T-helper 1 cell treated with Interleukin-12 subunit alpha and Interleukin-12 subunit beta and Interleukin-4 antibody, amounts not matched to agents 30 μg/mL and 1 μg/mL, for 36 hours (primary cell): ENCODE results near the gene GATA2.
A peak's percentile ranks its signal among the peaks of the same experiment; 100 is the strongest.

Experiments used
- H3K27ac Mint-ChIP-seq: one replicate; pipeline ENCODE4 v1.8.0; 2021; ENCODE audit warnings: mild to moderate bottlenecking, mixed read lengths
- H3K27me3 Mint-ChIP-seq: one replicate; pipeline ENCODE4 v1.8.0; 2021; ENCODE audit warnings: low read depth, mixed read lengths
- H3K36me3 Mint-ChIP-seq: one replicate; pipeline ENCODE4 v1.8.0; 2021; ENCODE audit warnings: low read depth, mixed read lengths
- H3K4me1 Mint-ChIP-seq: one replicate; pipeline ENCODE4 v1.8.0; 2021; ENCODE audit warnings: low read depth, mixed read lengths
- H3K4me3 Mint-ChIP-seq: one replicate; pipeline ENCODE4 v1.8.0; 2021; ENCODE audit warnings: mild to moderate bottlenecking, moderate library complexity, mixed read lengths
- H3K9me3 Mint-ChIP-seq: one replicate; pipeline ENCODE4 v1.8.0; 2021; ENCODE audit warnings: mixed read lengths

Gene GATA2

DNA sequence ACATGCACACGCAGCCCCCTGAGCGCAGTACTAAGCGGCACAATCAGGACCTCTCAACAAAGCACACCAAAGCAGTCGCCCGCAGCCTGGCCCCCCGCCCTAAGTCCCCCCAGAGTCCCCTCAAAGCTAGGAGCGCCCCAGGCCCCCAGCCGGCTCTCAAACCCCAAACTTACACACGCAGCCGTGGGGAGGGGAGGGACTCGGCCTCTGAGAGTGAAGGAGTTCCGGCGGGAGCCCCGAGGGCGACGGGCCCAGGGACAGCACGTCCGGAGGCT is 5.5 kb downstream of the GATA2 start:
- Mint-ChIP-seq H3K4me1 (peaks cover 19% of the 10 kb centered on the region), H3K27me3 (peaks cover 88% of the 10 kb centered on the region), H3K27ac (peak overlapping the region; percentile 49), H3K4me3 (peak overlapping the region; percentile 82), H3K9me3 (no peaks in the 10 kb centered on the region), H3K36me3 (peaks cover 1% of the 10 kb centered on the region)

DNA sequence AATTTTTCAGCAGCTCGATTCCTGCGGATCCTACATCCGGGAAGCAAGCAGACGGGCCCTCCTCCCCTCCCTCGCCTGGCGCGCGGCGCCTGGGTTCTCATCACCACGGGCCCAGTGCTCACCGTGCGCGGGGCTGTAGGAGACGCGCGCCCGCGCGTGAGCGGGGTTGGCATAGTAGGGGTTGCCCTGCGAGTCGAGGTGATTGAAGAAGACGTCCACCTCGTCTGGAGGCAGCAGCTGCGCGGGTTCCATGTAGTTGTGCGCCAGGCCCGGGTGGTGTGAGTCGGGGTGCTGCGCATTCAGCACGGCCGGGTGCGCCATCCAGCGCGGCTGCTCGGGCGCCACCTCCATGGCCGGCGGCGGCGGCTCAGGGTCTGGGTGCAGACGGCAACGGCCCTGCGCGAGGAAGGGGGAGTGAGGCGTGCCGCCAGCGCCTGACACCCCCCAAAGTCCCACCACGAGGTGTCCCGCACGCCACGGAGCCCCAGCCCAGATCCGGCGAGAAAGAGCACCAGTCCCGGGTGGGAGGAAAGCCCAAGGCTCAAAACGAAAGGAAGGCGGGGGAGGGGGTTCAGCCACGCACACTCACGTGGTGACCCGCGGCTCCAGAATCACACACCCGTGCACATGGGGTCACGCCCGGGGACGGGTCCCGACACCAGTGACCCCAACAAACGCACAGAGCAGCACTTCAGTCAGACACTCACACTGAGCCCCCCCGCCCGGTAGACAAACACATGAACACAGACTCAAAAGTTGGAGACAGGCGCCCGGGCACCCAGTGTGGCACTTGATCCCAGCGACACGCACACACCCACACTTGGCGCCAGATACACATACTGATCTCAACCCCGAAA is 6.1 kb downstream of the GATA2 start:
- Mint-ChIP-seq H3K27me3 (peaks cover 89% of the 10 kb centered on the region), H3K27ac (peak overlapping the region; percentile 49), H3K36me3 (peaks cover 1% of the 10 kb centered on the region), H3K4me1 (peaks cover 16% of the 10 kb centered on the region), H3K9me3 (no peaks in the 10 kb centered on the region), H3K4me3 (peak overlapping the region; percentile 82)

DNA sequence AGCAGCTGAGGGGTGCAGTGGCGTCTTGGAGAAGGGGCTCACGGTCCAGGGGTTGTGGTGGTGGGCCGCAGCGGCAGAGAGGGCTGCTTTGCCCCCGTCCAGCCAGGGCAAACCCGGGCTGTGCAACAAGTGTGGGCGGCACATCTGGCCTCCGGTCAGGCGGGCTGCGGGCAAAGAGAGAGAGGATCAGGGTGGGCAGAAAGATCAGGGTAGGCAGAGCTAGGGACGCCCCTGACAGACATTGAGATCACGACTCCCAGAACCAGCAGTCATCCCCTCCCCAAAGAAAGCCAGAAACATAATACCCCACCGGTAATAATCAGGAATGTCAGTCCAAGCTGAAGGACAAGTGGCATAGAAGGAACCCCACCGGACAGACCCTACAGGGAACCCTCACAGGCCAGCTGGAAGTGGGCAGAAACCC is 6.8 kb downstream of the GATA2 start:
- Mint-ChIP-seq H3K27ac (no peak overlapping the region), H3K36me3 (peaks cover 1% of the 10 kb centered on the region), H3K4me3 (peak overlapping the region; percentile 82), H3K4me1 (peaks cover 15% of the 10 kb centered on the region), H3K27me3 (peaks cover 84% of the 10 kb centered on the region), H3K9me3 (no peaks in the 10 kb centered on the region)

DNA sequence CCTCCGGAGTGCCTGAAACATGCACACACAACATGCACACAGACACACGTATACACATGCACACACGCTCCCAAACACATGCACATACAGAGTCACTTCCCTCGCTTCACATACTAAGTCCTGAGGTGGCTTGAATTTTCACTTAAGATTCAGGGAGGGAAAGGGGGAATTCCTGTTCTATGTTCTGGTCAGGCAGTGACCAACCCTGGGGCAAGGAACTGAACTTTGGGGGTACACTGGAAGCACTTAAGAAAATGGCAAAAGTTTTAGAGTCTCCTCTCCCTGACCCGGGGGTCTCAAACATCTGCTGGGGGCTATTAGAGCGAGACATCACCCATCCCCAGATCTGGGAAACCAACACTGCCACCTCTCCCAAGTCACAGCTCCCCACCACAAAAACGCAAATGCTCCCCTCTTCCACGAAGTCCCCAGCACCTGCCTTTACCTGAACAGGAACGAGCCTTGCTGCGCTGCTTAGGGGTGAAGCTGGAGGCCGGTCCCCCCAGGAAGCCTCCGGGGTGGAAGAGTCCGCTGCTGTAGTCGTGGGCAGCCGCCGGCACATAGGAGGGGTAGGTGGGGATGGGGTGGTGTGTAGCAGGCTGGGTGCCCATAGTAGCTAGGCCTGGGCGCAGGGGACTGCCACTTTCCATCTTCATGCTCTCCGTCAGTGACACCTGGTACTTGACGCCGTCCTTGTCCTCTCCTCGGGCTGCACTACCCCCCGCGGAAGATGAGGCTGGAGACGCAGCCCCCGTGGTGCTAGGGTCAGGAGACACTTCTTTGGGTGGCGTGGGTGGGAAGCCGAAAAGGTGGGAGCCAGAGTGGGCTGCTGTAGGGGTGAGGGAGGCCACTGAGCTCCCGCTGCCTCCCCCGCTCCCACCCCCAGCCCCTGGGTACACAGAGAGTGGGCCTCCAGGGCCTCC is 7.5 kb downstream of the GATA2 start:
- peaks cover 15% of the 10 kb centered on the region for H3K4me1 Mint-ChIP-seq
- no peak overlapping the region for H3K4me3 Mint-ChIP-seq
- peaks cover 77% of the 10 kb centered on the region for H3K27me3 Mint-ChIP-seq
- H3K9me3 Mint-ChIP-seq = no peaks in the 10 kb centered on the region
- H3K36me3 Mint-ChIP-seq = peaks cover 1% of the 10 kb centered on the region
- H3K27ac Mint-ChIP-seq = no peak overlapping the region

DNA sequence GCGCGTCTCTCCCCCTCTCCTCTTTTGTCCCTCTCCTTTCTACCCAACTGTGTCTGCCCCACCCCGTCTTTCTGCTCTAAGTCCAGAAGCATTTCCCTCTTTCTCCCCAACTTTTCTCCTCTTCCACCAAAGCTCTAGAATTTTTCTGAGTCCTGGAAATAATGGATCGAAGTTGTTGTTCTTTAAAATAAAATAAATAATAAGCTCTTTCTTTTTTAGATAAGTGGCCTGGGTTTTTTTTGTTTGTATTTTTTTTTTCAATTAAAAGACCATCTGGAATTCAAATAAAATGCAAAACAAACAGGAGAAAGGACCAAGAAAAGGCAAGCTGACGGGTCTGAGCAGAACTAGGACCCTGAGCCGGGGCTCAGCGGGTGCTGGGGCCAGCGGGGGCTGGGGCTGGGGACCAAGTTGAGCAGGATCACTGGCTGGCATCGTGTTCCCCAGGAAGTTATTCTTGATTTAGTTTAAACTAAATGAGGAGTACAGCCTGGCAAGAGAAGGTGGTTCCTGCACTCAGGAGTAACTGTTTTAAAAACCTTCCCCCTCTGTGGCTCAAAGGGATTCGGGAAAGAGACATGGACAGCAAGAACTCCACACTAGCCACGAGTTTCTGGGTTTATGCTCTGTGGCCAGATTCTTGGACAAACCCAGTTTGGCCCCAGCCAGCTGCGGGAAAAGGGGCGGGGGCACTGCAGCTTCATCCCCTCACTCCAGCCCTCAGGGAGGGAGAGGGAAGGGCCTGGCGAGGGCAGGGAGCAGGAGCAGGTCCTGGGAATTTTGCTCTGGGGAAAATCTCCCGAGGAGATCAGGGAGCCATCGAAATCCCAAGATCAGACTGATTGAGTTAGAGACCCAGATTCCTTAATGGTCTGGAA is 8.4 kb downstream of the GATA2 start:
- Mint-ChIP-seq H3K4me1 (peaks cover 15% of the 10 kb centered on the region), H3K27me3 (peaks cover 71% of the 10 kb centered on the region), H3K9me3 (no peaks in the 10 kb centered on the region), H3K27ac (no peak overlapping the region), H3K36me3 (peaks cover 1% of the 10 kb centered on the region), H3K4me3 (no peak overlapping the region)

DNA sequence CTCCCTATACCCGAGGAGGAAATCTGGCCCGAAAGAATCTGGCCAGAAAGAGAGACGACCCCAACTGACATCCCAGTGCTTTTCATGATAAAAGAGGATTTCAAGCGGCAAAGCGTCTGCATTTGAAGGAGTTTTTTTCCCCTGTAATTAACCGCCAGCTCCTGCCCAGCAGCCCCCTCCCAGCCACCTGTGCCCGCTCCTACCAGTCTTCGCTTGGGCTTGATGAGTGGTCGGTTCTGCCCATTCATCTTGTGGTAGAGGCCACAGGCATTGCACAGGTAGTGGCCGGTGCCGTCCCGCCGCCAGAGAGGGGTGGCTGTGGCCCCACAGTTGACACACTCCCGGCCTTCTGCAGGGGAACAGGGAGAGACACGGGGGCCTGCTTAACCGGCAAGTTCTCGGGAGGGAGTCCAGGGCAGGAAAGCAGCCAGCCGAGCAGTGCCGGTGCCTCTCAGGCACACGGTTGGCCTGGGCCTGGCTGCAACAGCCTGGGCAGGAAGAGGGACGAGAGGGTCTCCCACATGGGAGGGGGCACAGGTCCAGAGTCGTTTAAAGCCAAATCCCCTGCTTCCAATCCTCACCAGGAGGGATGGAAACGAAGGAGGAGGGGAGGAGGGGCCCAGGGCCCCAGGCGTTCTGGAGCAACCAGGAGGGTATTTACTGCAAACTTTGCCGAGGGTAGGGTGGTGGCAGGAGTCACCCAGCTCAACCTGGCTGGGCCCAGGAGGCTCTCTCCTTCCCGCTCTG is 9.2 kb downstream of the GATA2 start:
- Mint-ChIP-seq H3K4me1 (peaks cover 15% of the 10 kb centered on the region), H3K4me3 (no peak overlapping the region), H3K36me3 (peaks cover 1% of the 10 kb centered on the region), H3K27ac (no peak overlapping the region), H3K27me3 (peaks cover 72% of the 10 kb centered on the region), H3K9me3 (no peaks in the 10 kb centered on the region)

DNA sequence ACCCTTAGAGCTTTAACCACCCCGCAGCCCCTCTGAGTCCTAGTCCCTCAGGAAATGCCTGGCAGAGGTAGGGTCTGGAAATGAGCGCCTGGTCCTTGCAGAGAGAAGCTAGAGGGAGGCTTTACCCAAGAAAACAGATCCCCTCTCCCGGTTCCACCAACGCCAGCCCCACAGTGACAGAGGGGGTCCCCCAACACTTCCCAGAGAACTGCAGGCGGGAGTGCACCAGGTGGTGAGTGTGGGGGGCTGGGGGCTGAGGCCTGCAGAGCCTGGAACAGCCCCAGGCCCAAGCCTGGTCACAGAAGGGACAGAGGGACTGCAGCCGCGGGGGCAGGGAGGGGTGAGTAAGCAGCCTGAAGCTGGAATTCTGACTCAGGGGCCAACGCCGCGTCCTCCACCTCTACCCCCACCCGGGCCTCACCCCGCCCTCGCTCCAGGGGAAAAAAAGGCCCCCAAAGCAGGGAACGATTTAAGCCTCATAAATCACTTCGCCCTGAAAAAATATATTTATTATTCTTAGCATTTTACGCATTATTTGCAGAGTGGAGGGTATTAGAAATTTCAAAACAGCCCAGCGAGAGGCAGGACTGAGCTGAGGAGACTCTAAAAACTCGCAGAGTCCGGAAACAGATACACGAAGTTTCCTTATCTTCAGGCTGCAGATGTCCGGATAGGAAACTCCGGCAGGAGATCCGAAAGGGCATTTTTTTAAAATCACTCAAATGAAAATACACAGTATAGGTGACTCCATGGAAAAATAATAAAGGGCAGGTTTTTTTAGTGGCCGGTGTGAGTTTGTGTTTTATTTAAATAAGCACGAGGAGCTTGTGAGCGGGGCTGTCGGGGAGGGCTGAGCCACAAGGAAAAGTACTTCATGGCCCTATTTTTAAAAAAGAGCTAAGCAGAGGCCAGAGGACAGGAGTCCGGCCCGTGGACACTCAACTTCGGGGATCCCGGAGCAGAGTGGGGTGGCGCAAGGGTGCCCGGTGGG is 10.0 kb downstream of the GATA2 start:
- Mint-ChIP-seq H3K4me1 (peaks cover 13% of the 10 kb centered on the region), H3K4me3 (peak overlapping the region; percentile 7), H3K27ac (peak overlapping the region; percentile 5), H3K9me3 (no peaks in the 10 kb centered on the region), H3K27me3 (peaks cover 71% of the 10 kb centered on the region), H3K36me3 (peaks cover 1% of the 10 kb centered on the region)

DNA sequence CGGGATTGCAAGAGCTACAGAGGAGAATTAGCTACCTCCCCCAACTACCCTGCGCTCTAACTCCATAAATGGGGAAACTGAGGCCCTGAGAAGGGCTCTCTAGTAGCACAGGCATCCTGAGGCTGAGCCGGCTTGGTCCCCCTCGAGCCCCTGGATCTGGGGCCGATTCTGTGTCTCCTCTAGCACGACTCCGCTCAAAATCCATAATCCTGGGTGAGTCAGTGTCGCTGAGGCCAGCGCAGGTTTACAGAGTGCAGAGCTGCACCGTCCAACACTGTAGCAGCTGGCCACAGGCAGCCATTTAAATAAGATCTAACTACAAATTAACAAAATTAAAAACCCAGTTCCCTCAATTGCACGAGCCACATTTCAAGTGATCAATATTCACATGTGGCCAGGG is 10.8 kb downstream of the GATA2 start:
- Mint-ChIP-seq H3K4me3 (no peak overlapping the region), H3K27me3 (peaks cover 72% of the 10 kb centered on the region), H3K36me3 (peaks cover 1% of the 10 kb centered on the region), H3K4me1 (peaks cover 9% of the 10 kb centered on the region), H3K27ac (no peak overlapping the region), H3K9me3 (no peaks in the 10 kb centered on the region)

DNA sequence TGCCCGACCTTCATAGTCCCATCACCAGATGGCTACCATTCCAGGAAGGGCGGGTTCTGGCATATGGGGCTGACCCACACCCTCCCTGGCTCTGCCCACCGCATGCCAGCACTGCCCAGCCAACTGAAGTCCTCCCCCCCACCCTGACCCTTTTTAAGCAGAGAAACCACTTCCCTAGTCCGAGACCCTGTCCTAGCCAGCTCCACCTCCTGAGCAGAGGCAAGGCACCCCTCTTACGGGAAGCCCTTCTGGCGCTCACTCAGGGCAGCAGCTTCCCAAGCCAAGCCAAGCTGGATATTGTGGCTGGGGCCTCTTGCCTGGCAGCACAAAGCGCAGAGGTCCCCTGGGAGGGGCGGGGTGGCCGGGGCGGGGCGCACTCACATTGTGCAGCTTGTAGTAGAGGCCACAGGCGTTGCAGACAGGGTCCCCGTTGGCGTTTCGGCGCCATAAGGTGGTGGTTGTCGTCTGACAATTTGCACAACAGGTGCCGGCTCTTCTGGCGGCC is 11.5 kb downstream of the GATA2 start:
- peaks cover 65% of the 10 kb centered on the region for H3K27me3 Mint-ChIP-seq
- peaks cover 1% of the 10 kb centered on the region for H3K36me3 Mint-ChIP-seq
- no peaks in the 10 kb centered on the region for H3K9me3 Mint-ChIP-seq
- H3K4me3 Mint-ChIP-seq = no peak overlapping the region
- H3K27ac Mint-ChIP-seq = no peak overlapping the region
- peaks cover 7% of the 10 kb centered on the region for H3K4me1 Mint-ChIP-seq

DNA sequence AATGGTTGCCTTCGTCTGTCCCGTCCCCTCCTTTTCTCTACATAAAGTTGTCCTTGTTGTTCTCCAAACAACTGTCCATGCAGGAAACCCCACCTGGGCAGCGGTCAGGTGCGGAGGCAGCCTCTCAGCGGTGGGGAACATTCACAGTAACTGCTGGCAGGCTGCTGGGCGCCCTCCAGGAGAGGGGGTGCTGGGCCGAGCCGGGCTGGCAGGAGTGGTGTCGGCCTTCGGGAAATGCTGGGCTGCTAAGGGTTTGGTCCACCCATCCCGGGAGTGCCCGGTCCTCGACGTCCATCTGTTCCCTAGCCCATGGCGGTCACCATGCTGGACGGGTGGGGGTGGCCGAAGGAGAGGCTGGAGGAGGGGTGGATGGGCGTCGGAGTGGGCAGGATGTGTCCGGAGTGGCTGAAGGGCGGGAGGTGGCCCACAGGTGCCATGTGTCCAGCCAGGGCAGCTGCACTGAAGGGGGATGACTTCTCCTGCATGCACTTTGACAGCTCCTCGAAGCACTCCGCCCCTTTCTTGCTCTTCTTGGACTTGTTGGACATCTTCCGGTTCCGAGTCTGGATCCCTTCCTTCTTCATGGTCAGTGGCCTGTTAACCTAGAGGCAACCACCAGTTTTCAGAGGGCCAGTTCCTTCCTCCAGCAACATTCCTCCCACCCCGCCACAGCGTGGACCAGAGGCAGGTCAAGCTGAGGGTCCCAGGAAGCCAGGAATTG is 12.1 kb downstream of the GATA2 start:
- no peak overlapping the region for H3K27ac Mint-ChIP-seq
- H3K4me3 Mint-ChIP-seq = no peak overlapping the region
- H3K9me3 Mint-ChIP-seq = no peaks in the 10 kb centered on the region
- H3K27me3 Mint-ChIP-seq = peaks cover 59% of the 10 kb centered on the region
- H3K4me1 Mint-ChIP-seq = peaks cover 7% of the 10 kb centered on the region
- no peaks in the 10 kb centered on the region for H3K36me3 Mint-ChIP-seq

DNA sequence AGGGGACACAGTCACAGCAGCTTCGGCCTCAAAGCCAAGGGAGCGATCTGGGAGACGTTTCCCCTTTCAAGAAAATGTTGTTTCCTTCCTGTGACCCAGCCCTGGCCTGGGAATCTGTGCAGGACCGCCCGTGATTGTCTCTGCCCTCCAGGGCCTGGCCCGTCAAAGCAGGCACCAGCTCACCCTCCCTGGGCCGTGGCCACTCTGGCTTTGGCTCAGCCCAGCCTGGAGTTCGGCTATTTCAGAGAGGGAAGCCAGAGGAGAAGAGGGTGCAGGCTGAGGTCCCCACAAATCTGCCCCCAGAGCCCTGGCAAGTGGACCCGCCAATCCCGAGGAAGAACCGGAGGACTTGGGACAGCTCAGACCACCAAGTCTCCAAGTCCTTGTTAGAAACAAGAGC is 12.7 kb downstream of the GATA2 start:
- H3K27me3 Mint-ChIP-seq = peaks cover 53% of the 10 kb centered on the region

DNA sequence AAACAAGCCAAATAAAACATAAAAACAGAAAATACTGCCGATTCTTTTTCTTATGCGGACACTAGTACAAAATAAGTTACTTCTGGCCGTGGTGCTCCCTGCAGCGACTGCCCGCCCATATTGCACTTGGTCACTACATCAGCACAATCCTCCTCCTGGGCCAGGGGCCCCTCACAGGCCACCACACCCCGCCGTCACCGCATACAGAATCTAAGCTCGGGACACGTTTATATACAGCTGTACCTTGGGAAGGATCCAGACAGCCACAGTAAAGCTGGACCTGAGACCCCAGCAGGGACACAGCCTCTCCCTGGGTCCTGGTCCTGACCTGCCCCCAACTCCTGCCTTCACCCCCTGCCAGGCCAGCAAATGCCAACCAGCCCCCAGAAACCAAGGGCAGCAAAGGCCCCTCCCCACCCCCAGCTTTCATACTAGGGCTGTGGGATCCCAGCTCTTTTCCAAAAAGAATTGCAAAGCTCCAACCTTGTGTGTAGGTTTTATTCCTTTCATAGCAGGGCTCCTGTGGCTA is 13.4 kb downstream of the GATA2 start:
- no peak overlapping the region for H3K4me3 Mint-ChIP-seq
- H3K36me3 Mint-ChIP-seq = no peaks in the 10 kb centered on the region
- H3K27me3 Mint-ChIP-seq = peaks cover 50% of the 10 kb centered on the region
- H3K4me1 Mint-ChIP-seq = peaks cover 7% of the 10 kb centered on the region
- H3K27ac Mint-ChIP-seq = no peak overlapping the region
- no peaks in the 10 kb centered on the region for H3K9me3 Mint-ChIP-seq

More for the DNA sequence above, 12.7 kb downstream of the GATA2 start:
- Mint-ChIP-seq H3K9me3 (no peaks in the 10 kb centered on the region), H3K4me1 (peaks cover 7% of the 10 kb centered on the region), H3K36me3 (no peaks in the 10 kb centered on the region), H3K4me3 (no peak overlapping the region), H3K27ac (no peak overlapping the region)
